ENCODE measurements around the gene TMEM212.
"Not testable (repeated sequence)": the region's sequence is repeated elsewhere in the genome, so short reads cannot be mapped to it uniquely, and the experiment has no call there.

Gene TMEM212

GRCh38 chr3:171836855-171837254 is 6.3 kb upstream of the TMEM212 start:
- DNase-seq = no peak

- DNase-seq = no peak
These were observed 5.5 kb upstream of the TMEM212 start for GRCh38 chr3:171837698-171838097.

GRCh38 chr3:171838218-171838720 is 4.9 kb upstream of the TMEM212 start:
- DNase-seq = no peak

GRCh38 chr3:171839270-171839669 is 3.9 kb upstream of the TMEM212 start:
- DNase-seq = no peak

- DNase-seq = no peak
These were observed 2.7 kb upstream of the TMEM212 start for GRCh38 chr3:171840445-171840810.

- no peak for DNase-seq
These were observed 2.1 kb upstream of the TMEM212 start for GRCh38 chr3:171840811-171841619.

GRCh38 chr3:171841620-171842000 is 1.5 kb upstream of the TMEM212 start:
- no peak for DNase-seq

- DNase-seq = no peak
These were observed 1.7 kb downstream of the TMEM212 start for GRCh38 chr3:171844873-171845272.

- DNase-seq = no peak
These were observed 2.5 kb downstream of the TMEM212 start for GRCh38 chr3:171845481-171846284.

GRCh38 chr3:171846597-171846996 is 3.4 kb downstream of the TMEM212 start:
- DNase-seq = no peak

- no peak for DNase-seq
These were observed 4.0 kb downstream of the TMEM212 start for GRCh38 chr3:171847133-171847532.

GRCh38 chr3:171847595-171848259 is 4.6 kb downstream of the TMEM212 start:
- DNase-seq = no peak

- DNase-seq = no peak
These were observed 6.6 kb downstream of the TMEM212 start for GRCh38 chr3:171849617-171850319.

- no peak for DNase-seq
These were observed 7.3 kb downstream of the TMEM212 start for GRCh38 chr3:171850320-171850959.

GRCh38 chr3:171850960-171851659 is 8.0 kb downstream of the TMEM212 start:
- DNase-seq = no peak

GRCh38 chr3:171851660-171852058 is 8.5 kb downstream of the TMEM212 start:
- no peak for DNase-seq

- DNase-seq = no peak
These were observed 11.6 kb downstream of the TMEM212 start for GRCh38 chr3:171854649-171855305.

- DNase-seq = not testable (repeated sequence)
These were observed 15.6 kb downstream of the TMEM212 start for GRCh38 chr3:171858770-171859169.

- no peak for DNase-seq
These were observed 17.8 kb downstream of the TMEM212 start for GRCh38 chr3:171860830-171861535.

GRCh38 chr3:171862392-171862791 is 19.2 kb downstream of the TMEM212 start:
- DNase-seq = no peak
